Measurements from ENCODE around the gene WWOX. TPM values are rescaled to one million over a fixed set of nuclear protein-coding genes. Genes with fewer than 3 reads are reported as not detected.

Gene WWOX
- total RNA-seq, 4 donors from 2014 or later: 76.8 to 102 (median 83.6) TPM

GRCh38 chr16:78805556-78805955 lies 706.1 kb downstream of the WWOX start:
- Histone ChIP-seq H3K36me3 (no peaks in the 10 kb centered on the region), H3K9me3 (peaks cover 0 to 10% (median 0%) of the 10 kb centered on the region in 4 donors), H3K4me1 (no peaks in the 10 kb centered on the region), H3K27me3 (no peaks in the 10 kb centered on the region), H3K27ac (no peak overlapping the region), H3K4me3 (no peak overlapping the region)
- 84 to 85% methylated on average over 5 of the region's 5 CpGs for WGBS, 2 donors
- TF ChIP-seq POLR2A (IDR thresholded peaks at IDR 0.05) (no peak), EP300 (IDR thresholded peaks at IDR 0.05) (no peak)
- TF ChIP-seq, protein P1, sequence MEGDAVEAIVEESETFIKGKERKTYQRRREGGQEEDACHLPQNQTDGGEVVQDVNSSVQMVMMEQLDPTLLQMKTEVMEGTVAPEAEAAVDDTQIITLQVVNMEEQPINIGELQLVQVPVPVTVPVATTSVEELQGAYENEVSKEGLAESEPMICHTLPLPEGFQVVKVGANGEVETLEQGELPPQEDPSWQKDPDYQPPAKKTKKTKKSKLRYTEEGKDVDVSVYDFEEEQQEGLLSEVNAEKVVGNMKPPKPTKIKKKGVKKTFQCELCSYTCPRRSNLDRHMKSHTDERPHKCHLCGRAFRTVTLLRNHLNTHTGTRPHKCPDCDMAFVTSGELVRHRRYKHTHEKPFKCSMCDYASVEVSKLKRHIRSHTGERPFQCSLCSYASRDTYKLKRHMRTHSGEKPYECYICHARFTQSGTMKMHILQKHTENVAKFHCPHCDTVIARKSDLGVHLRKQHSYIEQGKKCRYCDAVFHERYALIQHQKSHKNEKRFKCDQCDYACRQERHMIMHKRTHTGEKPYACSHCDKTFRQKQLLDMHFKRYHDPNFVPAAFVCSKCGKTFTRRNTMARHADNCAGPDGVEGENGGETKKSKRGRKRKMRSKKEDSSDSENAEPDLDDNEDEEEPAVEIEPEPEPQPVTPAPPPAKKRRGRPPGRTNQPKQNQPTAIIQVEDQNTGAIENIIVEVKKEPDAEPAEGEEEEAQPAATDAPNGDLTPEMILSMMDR (IDR thresholded peaks at IDR 0.05): no peak
- no peak for DNase-seq (ENCODE audit: low spot score in 2 of 2)

DNA sequence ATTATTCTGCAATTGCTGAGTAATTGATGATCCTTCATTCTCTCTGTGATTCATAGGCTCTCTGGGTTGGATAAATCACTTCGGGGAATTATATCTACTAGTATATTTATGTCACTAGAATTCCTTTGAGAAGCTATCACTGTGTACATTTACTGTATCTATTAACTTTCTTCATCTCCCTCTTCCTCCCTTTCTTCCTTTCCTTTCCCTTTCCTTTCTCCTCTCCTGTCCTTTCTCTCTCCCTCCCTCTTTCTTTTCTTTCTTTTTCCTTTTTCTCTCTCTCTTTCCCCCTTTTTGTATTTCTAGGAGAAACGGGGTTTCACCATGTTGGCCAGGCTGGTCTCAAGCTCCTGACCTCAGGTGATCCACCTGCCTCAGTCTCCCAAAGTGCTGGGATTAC lies 711.8 kb downstream of the WWOX start:
- Histone ChIP-seq H3K9me3 (peaks cover 0 to 6% (median 0%) of the 10 kb centered on the region in 4 donors), H3K27ac (no peak overlapping the region), H3K36me3 (no peaks in the 10 kb centered on the region), H3K27me3 (no peaks in the 10 kb centered on the region), H3K4me1 (peaks cover 0 to 14% (median 8%) of the 10 kb centered on the region in 4 donors), H3K4me3 (no peak overlapping the region)
- no peak for DNase-seq (ENCODE audit: low spot score in 2 of 2)
- TF ChIP-seq EP300 (IDR thresholded peaks at IDR 0.05) (no peak), POLR2A (IDR thresholded peaks at IDR 0.05) (no peak)
- TF ChIP-seq, protein P1 (IDR thresholded peaks at IDR 0.05): no peak
- 94% methylated on average over 2 of the region's 2 CpGs for WGBS, 2 donors

DNA sequence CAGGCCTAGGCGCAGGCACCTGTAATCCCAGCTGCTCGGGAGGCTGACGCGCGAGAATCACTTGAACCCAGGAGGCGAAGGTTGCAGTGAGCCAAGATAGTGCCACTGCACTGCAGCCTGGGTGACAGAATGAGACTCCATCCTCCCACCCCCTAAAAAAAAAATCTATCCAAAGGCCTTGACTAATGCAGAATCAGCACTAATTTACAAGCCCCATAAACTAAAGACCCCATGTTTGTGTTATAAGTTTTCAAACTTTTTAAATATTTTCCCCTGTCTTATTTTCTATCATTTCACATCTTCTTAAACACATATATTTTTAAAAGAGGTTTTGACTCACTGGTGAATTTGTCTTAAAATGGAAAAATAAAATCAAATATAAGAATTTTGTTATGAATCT lies 713.1 kb downstream of the WWOX start:
- H3K27me3 ChIP-seq: no peaks in the 10 kb centered on the region
- H3K36me3 ChIP-seq: no peaks in the 10 kb centered on the region
- DNase-seq (ENCODE audit: low spot score in 2 of 2): no peak
- peaks cover 0 to 26% (median 13%) of the 10 kb centered on the region in 4 donors for H3K4me1 ChIP-seq
- 98 to 99% methylated on average over 6 of the region's 6 CpGs for WGBS, 2 donors
- H3K9me3 ChIP-seq: no peaks in the 10 kb centered on the region
- no peak overlapping the region for H3K27ac ChIP-seq
- TF ChIP-seq POLR2A (IDR thresholded peaks at IDR 0.05): no peak
- TF ChIP-seq, protein P1 (IDR thresholded peaks at IDR 0.05): no peak
- no peak for TF ChIP-seq EP300 (IDR thresholded peaks at IDR 0.05)
- no peak overlapping the region for H3K4me3 ChIP-seq

- no peaks in the 10 kb centered on the region for H3K9me3 ChIP-seq
- 93% methylated on average over 10 of the region's 10 CpGs for WGBS, 2 donors
- no peaks in the 10 kb centered on the region for H3K36me3 ChIP-seq
- H3K4me3 ChIP-seq: no peak overlapping the region
- no peaks in the 10 kb centered on the region for H3K27me3 ChIP-seq
- no peak overlapping the region for H3K27ac ChIP-seq
- no peak for DNase-seq (ENCODE audit: low spot score in 2 of 2)
- peaks cover 0 to 33% (median 18%) of the 10 kb centered on the region in 4 donors for H3K4me1 ChIP-seq
- no peak for TF ChIP-seq EP300 (IDR thresholded peaks at IDR 0.05)
- TF ChIP-seq, protein P1 (IDR thresholded peaks at IDR 0.05): no peak
- no peak for TF ChIP-seq POLR2A (IDR thresholded peaks at IDR 0.05)
These were observed 714.3 kb downstream of the WWOX start for GRCh38 chr16:78813661-78814311.

GRCh38 chr16:78815713-78816112 lies 716.3 kb downstream of the WWOX start:
- TF ChIP-seq EP300 (IDR thresholded peaks at IDR 0.05): peak in 1 of 2 donors; percentile 46
- TF ChIP-seq, protein P1 (IDR thresholded peaks at IDR 0.05): no peak
- TF ChIP-seq POLR2A (IDR thresholded peaks at IDR 0.05): no peak
- no peaks in the 10 kb centered on the region for H3K27me3 ChIP-seq
- WGBS, 2 donors: 46 to 47% methylated on average over 2 of the region's 2 CpGs
- H3K27ac ChIP-seq: peak overlapping the region in 3 of 4 donors; percentile 25 to 68 (median 59)
- peaks cover 0 to 33% (median 18%) of the 10 kb centered on the region in 4 donors for H3K4me1 ChIP-seq
- H3K4me3 ChIP-seq: no peak overlapping the region
- H3K36me3 ChIP-seq: no peaks in the 10 kb centered on the region
- no peaks in the 10 kb centered on the region for H3K9me3 ChIP-seq
- peak in 1 of 2 donors; percentile 6 for DNase-seq (ENCODE audit: low spot score in 2 of 2)
